Neural crest cell (in vitro differentiated cells): ENCODE results near the gene TAX1BP1. TPM values are rescaled to one million over a fixed set of nuclear protein-coding genes. Genes with fewer than 3 reads are reported as not detected.

Experiments
- DNase-seq: peaks from one replicate; pipeline ENCODE4 v3.0.0; 2021; ENCODE audit warnings: low read depth, mixed read lengths, low spot score
- H3K27ac Mint-ChIP-seq: one replicate; pipeline ENCODE4 v1.8.0; 2021; ENCODE audit warnings: mild to moderate bottlenecking, mixed read lengths; ENCODE audit not compliant: unreplicated experiment
- H3K27me3 Mint-ChIP-seq: 2 replicates; pipeline ENCODE4 v1.8.0; 2021; ENCODE audit warnings: low read depth, mild to moderate bottlenecking, mixed read lengths
- H3K36me3 Mint-ChIP-seq: 2 replicates; pipeline ENCODE4 v1.8.0; 2021; ENCODE audit warnings: low read depth, mild to moderate bottlenecking, mixed read lengths
- H3K4me1 Mint-ChIP-seq: 2 replicates; pipeline ENCODE4 v1.8.0; 2021; ENCODE audit warnings: mixed read lengths
- H3K4me3 Mint-ChIP-seq: one replicate; pipeline ENCODE4 v1.8.0; 2021; ENCODE audit warnings: mild to moderate bottlenecking, mixed read lengths
- H3K9me3 Mint-ChIP-seq: 2 replicates; pipeline ENCODE4 v1.8.0; 2021; ENCODE audit warnings: mixed read lengths
- CTCF ChIP-seq: fragments of 200-600 bp; sonication (generic); conservative IDR thresholded peaks from 2 replicates; pipeline ENCODE4 v1.5.0; 2021; ENCODE audit warnings: antibody characterized with exemption, mild to moderate bottlenecking
- total RNA-seq: library from RNA; stranded (reverse); gene quantifications from 2 replicates; pipeline ENCODE4 v1.2.1, GENCODE V29; 2021

TAX1BP1 gene
- total RNA-seq, 1 donor from 2014 or later, result 47.1 TPM

- Mint-ChIP-seq H3K36me3 (no peaks in the 10 kb centered on the region), H3K9me3 (peaks cover under 1% of the 10 kb centered on the region), H3K4me3 (no peak overlapping the region), H3K27ac (no peak overlapping the region), H3K4me1 (peaks cover 4% of the 10 kb centered on the region), H3K27me3 (no peaks in the 10 kb centered on the region)
- TF ChIP-seq CTCF, result no peak
- DNase-seq, result no peak
These were observed 128.2 kb downstream of the TAX1BP1 start for GRCh38 chr7:27868131-27868550.

GRCh38 chr7:27869056-27869455 is 129.1 kb downstream of the TAX1BP1 start:
- Mint-ChIP-seq H3K27ac (no peak overlapping the region), H3K9me3 (peaks cover 5% of the 10 kb centered on the region), H3K36me3 (no peaks in the 10 kb centered on the region), H3K4me3 (no peak overlapping the region), H3K4me1 (peaks cover 2% of the 10 kb centered on the region), H3K27me3 (no peaks in the 10 kb centered on the region)
- no peak for DNase-seq
- no peak for TF ChIP-seq CTCF

DNA sequence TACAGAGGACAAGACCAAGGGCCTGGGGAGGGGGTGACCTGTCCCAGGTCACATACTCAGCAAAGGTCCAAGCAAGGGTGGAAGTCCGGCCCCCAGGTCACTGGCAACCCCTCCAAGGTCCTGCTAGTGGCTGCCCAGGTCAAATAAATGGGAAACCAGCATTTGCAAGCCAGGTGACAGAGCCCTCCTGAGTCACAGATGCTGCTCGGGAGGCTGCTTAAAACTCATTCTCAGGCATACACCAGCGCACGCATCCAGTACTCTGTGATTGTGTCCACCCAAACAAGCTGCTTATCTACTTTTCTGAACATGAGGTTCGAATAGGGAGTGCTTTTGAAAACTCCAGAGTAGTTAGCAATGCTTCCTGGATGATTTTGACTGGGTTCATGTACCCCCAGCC is 130.6 kb downstream of the TAX1BP1 start:
- Mint-ChIP-seq H3K4me3 (no peak overlapping the region), H3K27ac (no peak overlapping the region), H3K36me3 (no peaks in the 10 kb centered on the region), H3K27me3 (no peaks in the 10 kb centered on the region), H3K4me1 (no peaks in the 10 kb centered on the region), H3K9me3 (peaks cover 7% of the 10 kb centered on the region)
- DNase-seq, result no peak
- TF ChIP-seq CTCF, result no peak

DNA sequence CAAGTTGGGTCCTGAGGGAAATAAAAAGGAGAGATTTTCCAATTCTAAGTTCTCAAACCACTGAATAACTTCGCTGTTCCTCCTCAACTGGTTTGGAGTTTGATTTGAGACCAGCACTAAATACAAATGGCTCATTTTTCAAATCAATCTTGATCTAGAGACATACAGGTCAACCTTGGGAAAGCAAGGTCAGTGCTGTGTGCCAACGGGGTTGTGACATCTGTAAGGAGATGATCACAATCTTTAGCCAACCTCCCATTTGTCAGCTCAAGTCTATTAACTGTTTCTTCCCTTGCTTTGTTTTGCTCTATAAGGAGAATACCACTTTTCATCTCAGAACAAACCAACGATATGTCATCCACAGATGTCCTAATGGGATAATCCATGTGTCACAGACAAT is 131.1 kb downstream of the TAX1BP1 start:
- Mint-ChIP-seq H3K9me3 (peaks cover 7% of the 10 kb centered on the region), H3K27me3 (no peaks in the 10 kb centered on the region), H3K4me3 (no peak overlapping the region), H3K4me1 (no peaks in the 10 kb centered on the region), H3K36me3 (no peaks in the 10 kb centered on the region), H3K27ac (no peak overlapping the region)
- DNase-seq, result no peak
- no peak for TF ChIP-seq CTCF

- H3K9me3 Mint-ChIP-seq, result peaks cover 7% of the 10 kb centered on the region
- DNase-seq, result no peak
- no peaks in the 10 kb centered on the region for H3K4me1 Mint-ChIP-seq
- H3K4me3 Mint-ChIP-seq, result no peak overlapping the region
- no peaks in the 10 kb centered on the region for H3K36me3 Mint-ChIP-seq
- H3K27ac Mint-ChIP-seq, result no peak overlapping the region
- no peaks in the 10 kb centered on the region for H3K27me3 Mint-ChIP-seq
- no peak for TF ChIP-seq CTCF
These were observed 131.9 kb downstream of the TAX1BP1 start for GRCh38 chr7:27871866-27872265.
